OCI-LY1 (cell line): Measurements from ENCODE around the gene FRK.

Experiments
- EZH2 ChIP-seq: fragments of 200-600 bp; sonication (generic), shearing (Covaris generic); IDR thresholded peaks from 2 replicates; pipeline ENCODE4 v1.8.0; 2017; ENCODE audit warnings: borderline replicate concordance, mixed run types, mild to moderate bottlenecking, antibody characterized with exemption, low read length, moderate library complexity, mixed read lengths
- TF ChIP-seq, protein P1 (sequence below): fragments of 200-600 bp; sonication (generic), shearing (Covaris generic); IDR thresholded peaks from 2 replicates; pipeline ENCODE4 v1.5.1; 2017; ENCODE audit warnings: mild to moderate bottlenecking, antibody characterized with exemption, low read length, moderate library complexity, mixed read lengths

DNA sequence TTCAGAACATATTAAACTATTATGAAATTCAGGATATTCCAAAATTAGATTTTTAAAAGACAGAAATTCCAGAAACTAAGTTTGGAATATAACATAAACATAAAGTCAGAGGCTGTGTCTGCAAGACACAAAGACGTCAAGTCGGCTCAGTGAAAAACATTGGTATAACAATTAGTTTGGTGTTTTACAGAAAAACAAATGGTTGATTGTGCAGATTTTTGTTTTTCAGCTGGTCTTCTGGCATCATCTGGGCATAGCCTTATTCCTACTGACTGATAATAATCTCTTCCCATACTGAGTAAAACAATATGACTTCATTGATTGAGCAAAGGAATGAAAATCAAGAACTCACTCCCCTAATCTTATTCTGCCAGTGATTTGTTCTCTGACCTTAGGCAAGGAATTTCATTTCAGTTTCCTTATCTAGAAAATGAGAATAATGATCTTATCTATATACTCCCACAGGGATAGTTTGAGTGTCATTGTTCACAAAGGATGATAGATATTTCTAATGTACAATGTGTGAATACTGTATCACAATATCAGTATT lies 84.3 kb downstream of the FRK start:
- TF ChIP-seq, protein P1, sequence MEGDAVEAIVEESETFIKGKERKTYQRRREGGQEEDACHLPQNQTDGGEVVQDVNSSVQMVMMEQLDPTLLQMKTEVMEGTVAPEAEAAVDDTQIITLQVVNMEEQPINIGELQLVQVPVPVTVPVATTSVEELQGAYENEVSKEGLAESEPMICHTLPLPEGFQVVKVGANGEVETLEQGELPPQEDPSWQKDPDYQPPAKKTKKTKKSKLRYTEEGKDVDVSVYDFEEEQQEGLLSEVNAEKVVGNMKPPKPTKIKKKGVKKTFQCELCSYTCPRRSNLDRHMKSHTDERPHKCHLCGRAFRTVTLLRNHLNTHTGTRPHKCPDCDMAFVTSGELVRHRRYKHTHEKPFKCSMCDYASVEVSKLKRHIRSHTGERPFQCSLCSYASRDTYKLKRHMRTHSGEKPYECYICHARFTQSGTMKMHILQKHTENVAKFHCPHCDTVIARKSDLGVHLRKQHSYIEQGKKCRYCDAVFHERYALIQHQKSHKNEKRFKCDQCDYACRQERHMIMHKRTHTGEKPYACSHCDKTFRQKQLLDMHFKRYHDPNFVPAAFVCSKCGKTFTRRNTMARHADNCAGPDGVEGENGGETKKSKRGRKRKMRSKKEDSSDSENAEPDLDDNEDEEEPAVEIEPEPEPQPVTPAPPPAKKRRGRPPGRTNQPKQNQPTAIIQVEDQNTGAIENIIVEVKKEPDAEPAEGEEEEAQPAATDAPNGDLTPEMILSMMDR: no peak
- no peak for TF ChIP-seq EZH2
